Measurements from ENCODE around the gene XCL1.
"Not testable (repeated sequence)": the region's sequence is repeated elsewhere in the genome, so short reads cannot be mapped to it uniquely, and the experiment has no call there.

The XCL1 gene

DNA sequence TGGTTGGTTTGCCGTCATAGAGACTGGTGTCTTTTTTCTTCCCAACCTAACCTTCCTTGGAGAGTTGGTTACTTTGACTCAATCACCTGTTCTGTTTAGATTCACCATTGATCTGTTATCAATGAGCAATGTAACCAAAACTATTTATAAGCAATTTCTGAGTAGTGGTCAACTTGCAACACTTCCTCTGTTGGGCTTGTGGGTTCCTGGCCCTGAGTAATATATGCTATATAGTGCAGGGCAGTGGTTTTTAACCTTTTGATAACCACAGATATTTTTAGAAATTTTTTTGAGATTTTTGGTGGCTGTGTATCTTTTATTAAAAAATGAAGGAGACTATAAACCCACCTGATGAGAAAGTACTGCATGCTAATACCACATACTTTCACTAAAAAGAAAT lies 9.4 kb upstream of the XCL1 start:
- no peak for DNase-seq (ENCODE audit: extremely low read depth in 1 of 2, low read depth in 1 of 2)

DNA sequence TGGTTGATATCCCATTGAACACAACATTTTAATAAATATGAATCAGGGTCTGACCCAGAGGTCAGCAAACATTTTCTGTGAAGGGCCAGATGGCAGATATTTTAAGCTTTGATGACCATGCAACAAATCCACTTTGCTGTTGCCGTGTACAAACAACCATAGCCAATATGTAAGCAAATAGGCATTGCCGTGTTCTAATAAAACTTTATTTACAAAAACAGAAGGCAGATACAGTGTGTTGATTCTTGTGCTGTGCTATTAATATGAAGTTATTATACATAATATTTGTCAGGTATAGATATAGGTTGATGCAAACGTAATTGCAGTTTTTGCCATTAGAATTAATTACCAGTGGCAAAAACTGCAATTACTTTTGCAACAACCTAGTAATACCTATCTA lies 8.8 kb upstream of the XCL1 start:
- DNase-seq (ENCODE audit: extremely low read depth in 1 of 2, low read depth in 1 of 2), result no peak

GRCh38 chr1:168568346-168568745 lies 8.1 kb upstream of the XCL1 start:
- DNase-seq (ENCODE audit: extremely low read depth in 1 of 2, low read depth in 1 of 2), result no peak

DNA sequence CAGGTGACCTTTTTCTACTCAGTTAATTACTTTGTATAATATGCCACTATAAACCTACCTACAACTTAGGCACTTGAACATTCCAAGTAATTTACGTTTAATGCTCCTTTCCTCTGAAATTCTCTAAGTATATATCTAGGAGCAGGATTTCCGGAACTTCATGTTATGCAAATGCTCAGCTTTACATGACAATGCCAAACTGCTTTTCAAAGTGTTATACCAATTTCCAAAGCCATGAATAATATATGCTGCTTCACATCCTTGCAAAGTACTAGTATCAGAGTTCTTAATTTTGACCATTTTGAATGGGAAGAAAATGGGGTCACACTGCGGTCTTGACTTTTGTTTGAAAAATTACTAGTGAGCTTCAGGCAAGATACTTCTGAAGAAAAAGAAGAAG lies 5.8 kb upstream of the XCL1 start:
- no peak for DNase-seq (ENCODE audit: extremely low read depth in 1 of 2, low read depth in 1 of 2)

GRCh38 chr1:168572633-168573032 lies 3.8 kb upstream of the XCL1 start:
- no peak for DNase-seq (ENCODE audit: extremely low read depth in 1 of 2, low read depth in 1 of 2)

DNA sequence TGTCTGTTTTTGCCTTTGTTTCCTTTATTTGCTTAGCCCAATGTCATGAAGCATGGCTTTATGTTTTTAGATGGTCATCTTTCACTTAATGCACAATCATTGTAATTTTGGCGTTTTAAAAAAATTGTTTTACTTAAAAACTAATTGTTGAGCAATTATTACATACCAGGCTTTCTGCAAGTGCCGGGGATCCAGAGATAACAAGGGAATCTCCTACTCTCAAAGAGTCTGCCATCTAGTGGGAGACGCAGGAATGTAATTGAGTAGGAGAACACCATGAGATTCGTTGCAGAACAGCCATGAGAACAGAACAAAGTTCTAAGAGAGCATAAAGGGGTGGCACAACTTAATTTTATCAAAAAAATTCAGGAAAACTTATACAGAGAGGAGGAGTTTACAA lies 2.2 kb upstream of the XCL1 start:
- DNase-seq (ENCODE audit: extremely low read depth in 1 of 2, low read depth in 1 of 2), result not testable (repeated sequence)

DNA sequence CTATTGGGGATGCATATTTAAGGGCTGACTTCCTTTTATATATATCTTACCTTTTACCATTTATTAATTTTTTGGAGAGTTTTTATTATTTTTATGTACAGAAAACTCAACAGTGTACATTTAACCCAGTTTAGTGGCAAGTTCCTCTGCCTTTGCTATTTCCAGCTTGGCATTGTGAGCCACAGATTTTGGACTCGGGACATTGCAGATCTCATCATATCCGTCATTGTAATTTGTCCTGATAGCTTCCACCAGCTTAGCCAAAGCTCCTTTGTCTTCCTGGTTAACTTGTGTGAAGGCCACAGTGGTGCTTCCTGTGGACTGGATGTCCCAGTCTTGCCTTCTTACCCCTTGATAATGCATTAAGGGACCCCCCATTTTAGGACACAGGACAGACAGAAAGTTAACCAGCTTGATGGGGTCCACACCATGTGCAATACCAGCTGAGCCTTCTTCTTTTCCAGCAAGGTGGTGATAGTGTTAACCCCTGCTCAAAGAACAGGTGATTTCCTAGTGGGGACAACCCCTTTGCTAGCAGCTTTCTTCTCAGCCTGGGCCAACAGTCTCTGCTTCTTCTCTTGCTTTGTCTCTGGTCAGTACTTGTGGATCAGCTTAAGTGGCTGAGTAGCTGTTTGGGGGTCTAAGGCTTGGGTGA lies 2.3 kb downstream of the XCL1 start:
- DNase-seq (ENCODE audit: extremely low read depth in 1 of 2, low read depth in 1 of 2), result not testable (repeated sequence)

DNA sequence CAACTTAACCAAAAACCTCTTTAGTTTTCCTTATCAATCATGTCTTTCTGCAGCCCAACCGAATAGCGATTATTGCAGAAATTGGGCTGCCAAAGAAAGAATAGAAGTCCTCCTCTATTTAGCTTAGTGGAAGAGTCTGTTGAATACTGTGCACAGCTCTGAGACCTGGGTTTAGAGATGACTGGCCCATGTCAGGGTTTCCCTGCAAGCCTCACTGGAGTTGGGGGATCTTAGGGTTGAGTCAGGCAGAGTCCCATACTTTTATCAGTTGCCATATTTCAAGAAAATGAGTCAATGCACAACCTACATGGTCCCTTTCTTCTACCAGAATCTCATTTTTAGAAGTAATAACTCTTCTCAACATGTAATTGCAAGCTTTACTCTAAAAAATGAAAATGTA lies 3.9 kb downstream of the XCL1 start:
- DNase-seq (ENCODE audit: extremely low read depth in 1 of 2, low read depth in 1 of 2), result not testable (repeated sequence)

GRCh38 chr1:168580991-168581390 lies 4.6 kb downstream of the XCL1 start:
- not testable (repeated sequence) for DNase-seq (ENCODE audit: extremely low read depth in 1 of 2, low read depth in 1 of 2)

DNA sequence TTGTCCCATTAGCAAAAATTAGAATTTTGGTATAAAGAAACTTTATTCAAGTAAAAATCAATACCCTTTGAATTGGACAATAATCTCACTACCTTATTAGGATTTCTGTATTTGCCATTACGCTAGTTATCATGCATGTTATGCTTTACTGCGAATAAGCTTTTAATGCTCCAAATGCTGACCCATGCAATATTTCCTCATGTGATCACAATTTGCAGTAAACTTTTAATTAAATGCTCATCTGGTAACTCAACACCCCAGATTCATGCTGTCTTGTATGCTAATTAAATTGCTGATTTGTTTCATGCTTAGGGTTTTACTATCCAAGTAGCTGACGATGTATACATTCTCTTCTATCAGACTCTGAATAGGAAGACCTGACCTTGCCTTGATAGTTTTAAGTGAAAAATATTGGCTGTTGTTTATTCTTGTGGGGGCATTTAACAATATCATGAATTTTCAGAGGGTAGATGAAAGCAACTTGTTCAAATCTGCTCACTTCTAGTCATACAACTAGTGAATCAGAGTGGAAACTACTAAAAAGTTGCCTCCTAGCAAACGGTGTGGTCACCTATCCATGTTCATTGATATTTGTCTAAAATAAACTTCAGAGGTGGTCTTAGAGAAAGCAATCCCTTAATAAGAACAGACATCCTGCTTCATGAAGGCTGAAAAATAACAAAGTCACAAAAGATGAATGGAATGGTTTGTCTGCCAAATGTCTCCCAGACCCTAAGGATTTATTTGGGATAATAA lies 5.6 kb downstream of the XCL1 start:
- no peak for DNase-seq (ENCODE audit: extremely low read depth in 1 of 2, low read depth in 1 of 2)

- DNase-seq (ENCODE audit: extremely low read depth in 1 of 2, low read depth in 1 of 2), result no peak
These were observed 6.4 kb downstream of the XCL1 start for GRCh38 chr1:168582688-168583336.

DNA sequence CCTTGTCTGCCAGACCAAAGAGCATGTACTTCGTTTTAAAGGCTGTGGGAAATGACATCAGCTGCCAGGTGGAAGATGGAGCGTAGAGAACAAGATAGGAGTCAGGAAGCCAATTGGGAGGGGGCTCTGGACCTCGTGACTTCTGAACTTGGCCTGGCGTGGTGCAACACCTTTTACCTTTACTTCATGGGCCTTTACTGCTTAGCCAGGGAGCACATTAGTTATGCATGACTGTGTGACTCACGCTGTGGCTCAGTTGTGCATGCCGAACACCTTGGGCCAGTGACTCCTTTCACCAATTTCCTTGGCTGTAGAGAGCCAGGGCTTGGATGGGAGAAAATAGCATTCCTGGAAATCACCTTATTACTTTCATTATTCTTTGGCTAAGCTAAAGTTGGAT lies 7.2 kb downstream of the XCL1 start:
- DNase-seq (ENCODE audit: extremely low read depth in 1 of 2, low read depth in 1 of 2), result no peak

GRCh38 chr1:168585191-168585590 lies 8.8 kb downstream of the XCL1 start:
- no peak for DNase-seq (ENCODE audit: extremely low read depth in 1 of 2, low read depth in 1 of 2)

DNA sequence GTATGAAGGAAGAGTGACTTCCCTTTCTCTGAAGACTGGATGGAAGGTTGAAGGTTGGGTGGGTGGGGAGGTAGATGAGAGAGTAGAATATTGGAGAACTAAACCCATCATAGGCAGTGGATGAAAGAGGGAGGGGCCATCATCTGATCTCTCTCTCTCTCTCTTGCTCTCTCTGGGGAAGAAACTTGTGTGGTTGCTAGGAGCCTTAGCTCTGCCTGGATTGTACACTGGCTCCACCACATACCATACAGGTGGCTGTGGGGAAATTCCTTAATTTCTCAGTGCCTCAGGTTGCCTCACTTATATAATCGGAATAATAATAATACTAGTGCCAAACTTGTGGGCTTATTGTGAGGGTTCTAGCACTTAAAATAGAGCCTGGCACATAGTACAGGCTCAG lies 9.5 kb downstream of the XCL1 start:
- no peak for DNase-seq (ENCODE audit: extremely low read depth in 1 of 2, low read depth in 1 of 2)

GRCh38 chr1:168589167-168589566 lies 12.8 kb downstream of the XCL1 start:
- no peak for DNase-seq (ENCODE audit: extremely low read depth in 1 of 2, low read depth in 1 of 2)

DNA sequence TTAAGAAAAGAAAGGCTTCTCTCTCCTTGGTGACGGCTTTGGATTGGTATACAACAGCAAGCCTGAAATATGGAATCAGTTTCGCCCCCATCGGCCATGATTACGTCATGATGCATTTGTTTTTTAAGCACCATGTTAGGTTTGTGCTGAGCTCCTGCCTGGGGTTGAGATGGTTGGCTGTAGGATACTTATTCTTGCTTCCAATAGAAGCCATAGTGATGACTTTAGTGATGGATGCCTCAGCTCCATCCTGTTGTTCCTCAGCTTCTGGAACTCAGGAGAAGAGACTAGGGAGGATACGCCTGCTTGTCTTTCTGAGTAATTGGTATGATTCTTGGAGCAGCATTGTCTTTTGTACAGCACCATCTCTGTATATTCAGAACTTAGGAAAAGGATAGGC lies 14.7 kb downstream of the XCL1 start:
- DNase-seq (ENCODE audit: extremely low read depth in 1 of 2, low read depth in 1 of 2), result no peak

- no peak for DNase-seq (ENCODE audit: extremely low read depth in 1 of 2, low read depth in 1 of 2)
These were observed 15.3 kb downstream of the XCL1 start for GRCh38 chr1:168591641-168592250.

DNA sequence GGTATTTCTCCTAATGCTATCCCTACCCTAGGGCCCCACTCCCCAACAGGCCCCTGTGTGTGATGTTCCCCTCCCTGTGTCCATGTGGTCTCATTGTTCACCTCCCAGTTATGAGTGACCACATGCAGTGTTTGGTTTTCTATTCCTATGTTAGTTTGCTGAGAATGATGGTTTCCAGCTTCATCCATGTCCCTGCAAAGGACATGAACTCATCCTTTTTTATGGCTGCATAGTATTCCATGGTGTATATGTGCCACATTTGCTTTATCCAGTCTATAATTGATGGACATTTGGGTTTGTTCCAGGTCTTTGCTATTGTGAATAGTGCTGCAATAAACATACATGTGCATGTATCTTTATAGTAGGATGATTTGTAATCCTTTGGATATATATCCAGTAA lies 19.0 kb downstream of the XCL1 start:
- DNase-seq (ENCODE audit: extremely low read depth in 1 of 2, low read depth in 1 of 2), result not testable (repeated sequence)

GRCh38 chr1:168598125-168598524 lies 21.7 kb downstream of the XCL1 start:
- DNase-seq (ENCODE audit: extremely low read depth in 1 of 2, low read depth in 1 of 2), result no peak

- no peak for DNase-seq (ENCODE audit: extremely low read depth in 1 of 2, low read depth in 1 of 2)
These were observed 22.5 kb downstream of the XCL1 start for GRCh38 chr1:168598892-168599291.

DNA sequence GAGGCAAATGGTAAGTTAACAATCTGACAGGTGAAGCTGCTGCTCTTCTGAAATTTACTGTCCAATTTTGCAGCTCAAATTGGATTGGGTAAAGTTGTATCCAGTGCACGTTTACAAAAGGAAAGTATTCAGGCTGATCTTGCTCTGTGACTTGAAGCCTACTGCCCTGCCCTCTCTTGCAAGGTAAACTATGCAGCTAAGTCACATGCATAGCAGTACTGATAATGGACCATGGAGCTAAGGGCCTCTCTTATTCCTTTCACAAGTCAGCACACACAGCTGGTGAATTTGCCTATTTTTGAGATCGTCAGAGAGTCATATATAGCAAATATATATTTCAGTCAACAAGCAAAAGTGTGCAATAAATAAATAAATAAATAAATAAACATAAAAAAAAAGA lies 23.2 kb downstream of the XCL1 start:
- DNase-seq (ENCODE audit: extremely low read depth in 1 of 2, low read depth in 1 of 2), result no peak

DNA sequence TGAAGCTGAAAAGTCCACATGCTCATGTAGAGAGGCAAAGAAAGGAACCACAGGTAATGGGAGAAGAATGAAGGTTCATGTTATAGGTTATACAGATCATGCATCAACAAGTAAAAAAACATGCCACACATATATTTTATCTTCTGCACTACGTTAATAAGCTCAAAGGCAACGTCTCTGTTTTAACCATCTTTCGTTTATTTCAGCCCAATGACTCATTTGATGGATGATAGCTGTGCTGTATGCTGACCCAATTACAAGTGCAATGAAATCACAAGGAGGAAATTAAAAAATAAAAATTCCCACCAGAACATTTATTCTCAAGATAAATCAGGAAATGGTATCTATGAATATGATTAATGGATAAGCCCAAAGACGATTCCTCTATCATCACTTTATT lies 24.6 kb downstream of the XCL1 start:
- no peak for DNase-seq (ENCODE audit: extremely low read depth in 1 of 2, low read depth in 1 of 2)

Measured in stimulated activated CD8-positive, alpha-beta memory T cell treated with anti-CD3 and anti-CD28 coated beads, Interleukin-7, amount 100 ng/mL, for 48 hours (primary cell).